Uterus (tissue), 2 donors: ENCODE measurements around the gene VCAM1.

Experiments
- CTCF ChIP-seq, 4 experiments: fragments of 200-600 bp in 2 of 4; fragments of 450-650 bp in 2 of 4; sonication (generic) in 2 of 4; IDR thresholded peaks; one replicate each; pipeline ENCODE4 v1.5.1; 2016 to 2019; ENCODE audit warnings: antibody characterized with exemption in 4 of 4, mild to moderate bottlenecking in 2 of 4, moderate library complexity in 1 of 4
- POLR2A ChIP-seq, 2 donors: fragments of 450-650 bp; IDR thresholded peaks; one replicate each; pipeline ENCODE4 v1.6.1; 2016; ENCODE audit warnings: antibody characterized with exemption in 2 of 2, mild to moderate bottlenecking in 1 of 2, moderate library complexity in 1 of 2

DNA sequence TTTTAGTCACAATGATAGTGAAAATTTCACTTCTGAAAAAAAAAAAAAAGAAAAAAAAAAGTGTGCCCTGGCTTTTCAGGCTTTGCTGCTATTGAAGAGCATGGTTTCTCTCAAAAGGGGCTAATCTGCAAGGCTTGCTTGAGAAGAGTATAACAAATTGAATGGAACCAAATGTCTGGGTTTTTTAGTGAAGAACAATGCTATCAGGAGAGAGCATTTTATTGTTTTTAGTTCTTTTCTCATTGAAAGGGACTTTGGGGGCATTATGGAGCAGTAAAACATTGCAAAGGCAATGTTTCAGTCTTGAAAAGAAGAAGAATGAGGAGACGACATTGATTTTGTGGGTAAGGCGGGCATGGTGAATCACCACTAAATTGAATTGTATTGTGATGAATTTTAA, 28.2 kb downstream of the VCAM1 start:
- TF ChIP-seq POLR2A (IDR thresholded peaks at IDR 0.05) = no peak
- TF ChIP-seq CTCF (IDR thresholded peaks at IDR 0.05) = no peak
